HEK293 (cell line): ENCODE measurements around the gene C2orf80.

Experiments
- CTCF ChIA-PET: fragments of 350-600 bp; formaldehyde crosslinking; extraction: SDS; loops from one replicate; lab custom pipeline; 2021; ENCODE audit warnings: antibody characterized with exemption; lab: Yijun Ruan, JAX
- POLR2A ChIA-PET: fragments of 300-600 bp; formaldehyde crosslinking; extraction: SDS; loops from one replicate; lab custom pipeline; 2020; ENCODE audit warnings: antibody characterized with exemption, inconsistent platforms; lab: Yijun Ruan, JAX
- H3K27ac ChIP-seq: fragments of 200-500 bp; sonication (Bioruptor generic); 2 replicates; pipeline ENCODE4 v1.5.1; 2014; ENCODE audit warnings: low read depth, low read length, control low read depth, inconsistent platforms; ENCODE audit errors: extremely low read depth
- H3K36me3 ChIP-seq, 2 experiments: fragments of 200-500 bp in 1 of 2; sonication (Bioruptor generic) in 1 of 2; 1 replicate in 1 of 2; 2 replicates in 1 of 2; pipeline ENCODE4 v1.5.1; 2014 to 2017; ENCODE audit warnings: inconsistent platforms in 2 of 2, low read length in 2 of 2; ENCODE audit not compliant: control insufficient read depth in 2 of 2, insufficient read depth in 1 of 2
- H3K4me1 ChIP-seq: fragments of 200-500 bp; sonication (Bioruptor generic); 2 replicates; pipeline ENCODE4 v1.5.1; 2014; ENCODE audit warnings: mild to moderate bottlenecking, low read length, inconsistent platforms; ENCODE audit not compliant: control insufficient read depth, insufficient read depth
- H3K4me3 ChIP-seq: 2 replicates; pipeline ENCODE4 v1.5.1; 2011; ENCODE audit warnings: low read depth, mild to moderate bottlenecking, control low read depth, low read length, moderate library complexity
- H3K9me3 ChIP-seq: fragments of 200-500 bp; sonication (Bioruptor generic); 2 replicates; pipeline ENCODE4 v1.5.1; 2014; ENCODE audit warnings: low read depth, low read length, inconsistent platforms; ENCODE audit not compliant: control insufficient read depth, insufficient read depth
- KLF9 ChIP-seq: fragments of 450-650 bp; formaldehyde crosslinking; IDR thresholded peaks from 2 replicates; pipeline ENCODE4 v1.5.1; 2016; ENCODE audit warnings: missing biosample characterization, missing genetic modification characterization, low read depth
- ZFP37 ChIP-seq: fragments of 450-650 bp; formaldehyde crosslinking; IDR thresholded peaks from 2 replicates; pipeline ENCODE4 v1.5.1; 2016; ENCODE audit warnings: missing biosample characterization, missing genetic modification characterization
- ZNF112 ChIP-seq: fragments of 450-650 bp; formaldehyde crosslinking; IDR thresholded peaks from 2 replicates; pipeline ENCODE4 v1.5.0; 2017; ENCODE audit warnings: missing biosample characterization, missing genetic modification characterization
- ZNF169 ChIP-seq: fragments of 450-650 bp; formaldehyde crosslinking; IDR thresholded peaks from 2 replicates; pipeline ENCODE4 v1.5.1; 2016; ENCODE audit warnings: missing biosample characterization, missing genetic modification characterization
- ZNF175 ChIP-seq: fragments of 450-650 bp; formaldehyde crosslinking; IDR thresholded peaks from 2 replicates; pipeline ENCODE4 v1.5.1; 2016; ENCODE audit warnings: missing biosample characterization, missing genetic modification characterization
- ZNF2 ChIP-seq: fragments of 450-650 bp; formaldehyde crosslinking; IDR thresholded peaks from 2 replicates; pipeline ENCODE4 v1.5.1; 2016; ENCODE audit warnings: missing biosample characterization, missing genetic modification characterization
- ZNF202 ChIP-seq: fragments of 450-650 bp; formaldehyde crosslinking; IDR thresholded peaks from 2 replicates; pipeline ENCODE4 v1.5.1; 2016; ENCODE audit warnings: missing biosample characterization, missing genetic modification characterization, borderline replicate concordance
- ZNF214 ChIP-seq: fragments of 450-650 bp; formaldehyde crosslinking; IDR thresholded peaks from 2 replicates; pipeline ENCODE4 v1.5.1; 2017; ENCODE audit warnings: missing biosample characterization, mild to moderate bottlenecking, missing genetic modification characterization, borderline replicate concordance
- ZNF274 ChIP-seq, 2 experiments: fragments of 200-500 bp in 1 of 2; fragments of 450-650 bp in 1 of 2; sonication (Bioruptor generic) in 1 of 2; formaldehyde crosslinking in 1 of 2; IDR thresholded peaks; 2 replicates each; pipeline versions ENCODE4 v1.5.1 to v1.6.1; 2014 to 2016; ENCODE audit warnings: borderline replicate concordance in 1 of 2, inconsistent platforms in 1 of 2, low read length in 1 of 2, missing biosample characterization in 1 of 2, missing genetic modification characterization in 1 of 2
- ZNF335 ChIP-seq: fragments of 450-650 bp; formaldehyde crosslinking; conservative IDR thresholded peaks from 2 replicates; pipeline ENCODE4 v1.5.1; 2016; ENCODE audit warnings: missing biosample characterization, missing genetic modification characterization
- ZNF350 ChIP-seq: fragments of 450-650 bp; formaldehyde crosslinking; IDR thresholded peaks from 2 replicates; pipeline ENCODE4 v1.5.0; 2017; ENCODE audit warnings: missing biosample characterization, mild to moderate bottlenecking, missing genetic modification characterization
- ZNF426 ChIP-seq: fragments of 450-650 bp; formaldehyde crosslinking; IDR thresholded peaks from 2 replicates; pipeline ENCODE4 v1.5.1; 2017; ENCODE audit warnings: missing biosample characterization, missing genetic modification characterization, mild to moderate bottlenecking, inconsistent platforms, moderate library complexity
- ZNF433 ChIP-seq: fragments of 450-650 bp; formaldehyde crosslinking; IDR thresholded peaks from 2 replicates; pipeline ENCODE4 v1.5.1; 2016; ENCODE audit warnings: missing biosample characterization, missing genetic modification characterization, low read depth
- ZNF473 ChIP-seq: fragments of 450-650 bp; formaldehyde crosslinking; IDR thresholded peaks from 2 replicates; pipeline ENCODE4 v1.5.1; 2017; ENCODE audit warnings: missing biosample characterization, missing genetic modification characterization
- ZNF514 ChIP-seq: fragments of 450-650 bp; formaldehyde crosslinking; IDR thresholded peaks from 2 replicates; pipeline ENCODE4 v1.5.1; 2016; ENCODE audit warnings: missing biosample characterization, missing genetic modification characterization
- ZNF555 ChIP-seq: fragments of 450-650 bp; formaldehyde crosslinking; conservative IDR thresholded peaks from 2 replicates; pipeline ENCODE4 v1.5.1; 2017; ENCODE audit warnings: missing biosample characterization, mild to moderate bottlenecking, missing genetic modification characterization, inconsistent platforms
- ZNF585B ChIP-seq: fragments of 450-650 bp; formaldehyde crosslinking; IDR thresholded peaks from 2 replicates; pipeline ENCODE4 v1.5.1; 2016; ENCODE audit warnings: missing biosample characterization, missing genetic modification characterization
- ZNF596 ChIP-seq: fragments of 450-650 bp; IDR thresholded peaks from 2 replicates; pipeline ENCODE4 v1.5.0; 2018; ENCODE audit warnings: missing biosample characterization, mild to moderate bottlenecking, missing genetic modification characterization, moderate library complexity
- ZNF610 ChIP-seq: fragments of 450-650 bp; formaldehyde crosslinking; IDR thresholded peaks from 2 replicates; pipeline ENCODE4 v1.5.1; 2016; ENCODE audit warnings: missing biosample characterization, missing genetic modification characterization, borderline replicate concordance
- ZNF701 ChIP-seq: fragments of 450-650 bp; formaldehyde crosslinking; IDR thresholded peaks from 2 replicates; pipeline ENCODE4 v1.5.1; 2016; ENCODE audit warnings: missing biosample characterization, missing genetic modification characterization
- ZNF792 ChIP-seq: fragments of 450-650 bp; formaldehyde crosslinking; IDR thresholded peaks from 2 replicates; pipeline ENCODE4 v1.5.1; 2016; ENCODE audit warnings: missing biosample characterization, missing genetic modification characterization
- ZSCAN23 ChIP-seq: fragments of 450-650 bp; formaldehyde crosslinking; IDR thresholded peaks from 2 replicates; pipeline ENCODE4 v1.5.1; 2016; ENCODE audit warnings: missing biosample characterization, missing genetic modification characterization
- TF ChIP-seq, protein P1 (sequence below): fragments of 450-650 bp; formaldehyde crosslinking; IDR thresholded peaks from 2 replicates; pipeline ENCODE4 v1.5.1; 2016; ENCODE audit warnings: missing biosample characterization, missing genetic modification characterization
- TF ChIP-seq, protein P2 (sequence below): fragments of 450-650 bp; formaldehyde crosslinking; IDR thresholded peaks from 2 replicates; pipeline ENCODE4 v1.5.1; 2016; ENCODE audit warnings: missing biosample characterization, missing genetic modification characterization
- TF ChIP-seq, protein P3 (sequence below): fragments of 450-650 bp; formaldehyde crosslinking; IDR thresholded peaks from 2 replicates; pipeline ENCODE4 v1.5.1; 2016; ENCODE audit warnings: missing biosample characterization, missing genetic modification characterization, borderline replicate concordance
- TF ChIP-seq, protein P4 (sequence below): fragments of 450-650 bp; formaldehyde crosslinking; IDR thresholded peaks from 2 replicates; pipeline ENCODE4 v1.5.1; 2016; ENCODE audit warnings: missing biosample characterization, missing genetic modification characterization
- TF ChIP-seq, protein P5 (sequence below): fragments of 450-650 bp; formaldehyde crosslinking; IDR thresholded peaks from 2 replicates; pipeline ENCODE4 v1.5.1; 2016; ENCODE audit warnings: missing biosample characterization, missing genetic modification characterization

C2orf80 gene

DNA sequence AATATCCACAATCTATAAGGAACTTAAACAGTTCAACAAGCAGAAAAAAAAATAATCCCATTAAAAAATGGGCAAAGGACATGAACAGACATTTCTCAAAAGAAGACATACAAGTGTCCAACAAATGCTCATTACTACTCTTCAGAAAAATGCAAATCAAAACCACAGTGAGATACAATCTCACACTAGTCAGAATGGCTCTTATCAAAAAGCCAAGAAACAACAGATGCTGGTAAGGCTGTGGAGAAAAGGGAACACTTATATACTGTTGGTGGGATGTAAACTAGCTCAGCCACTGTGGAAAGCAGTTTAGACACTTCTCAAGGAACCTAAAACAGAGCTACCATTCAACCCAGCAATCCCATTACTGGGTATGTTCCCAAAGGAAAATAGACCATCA lies 36.7 kb downstream of the C2orf80 start:
- no peak overlapping the region for H3K27ac ChIP-seq
- ChIA-PET CTCF (no interaction called here), POLR2A (no interaction called here)
- H3K36me3 ChIP-seq, result no peaks in the 10 kb centered on the region
- TF ChIP-seq ZNF274 (IDR thresholded peaks at IDR 0.05; ENCODE audit: low read length) (no peak), ZNF274 (tag by site-specific recombination; IDR thresholded peaks at IDR 0.05; ENCODE audit: borderline replicate concordance) (no peak), ZNF433 (no peak), ZNF596 (tag by site-specific recombination) (no peak), ZFP37 (no peak), ZNF112 (tag by site-specific recombination) (no peak), ZNF169 (tag by site-specific recombination) (no peak), ZNF2 (tag by site-specific recombination) (no peak), ZNF202 (no peak)
- TF ChIP-seq, protein P1, sequence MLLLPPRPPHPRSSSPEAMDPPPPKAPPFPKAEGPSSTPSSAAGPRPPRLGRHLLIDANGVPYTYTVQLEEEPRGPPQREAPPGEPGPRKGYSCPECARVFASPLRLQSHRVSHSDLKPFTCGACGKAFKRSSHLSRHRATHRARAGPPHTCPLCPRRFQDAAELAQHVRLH (tag by site-specific recombination), result no peak
- TF ChIP-seq, protein P2, sequence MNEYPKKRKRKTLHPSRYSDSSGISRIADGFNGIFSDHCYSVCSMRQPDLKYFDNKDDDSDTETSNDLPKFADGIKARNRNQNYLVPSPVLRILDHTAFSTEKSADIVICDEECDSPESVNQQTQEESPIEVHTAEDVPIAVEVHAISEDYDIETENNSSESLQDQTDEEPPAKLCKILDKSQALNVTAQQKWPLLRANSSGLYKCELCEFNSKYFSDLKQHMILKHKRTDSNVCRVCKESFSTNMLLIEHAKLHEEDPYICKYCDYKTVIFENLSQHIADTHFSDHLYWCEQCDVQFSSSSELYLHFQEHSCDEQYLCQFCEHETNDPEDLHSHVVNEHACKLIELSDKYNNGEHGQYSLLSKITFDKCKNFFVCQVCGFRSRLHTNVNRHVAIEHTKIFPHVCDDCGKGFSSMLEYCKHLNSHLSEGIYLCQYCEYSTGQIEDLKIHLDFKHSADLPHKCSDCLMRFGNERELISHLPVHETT, result no peak
- TF ChIP-seq, protein P3, sequence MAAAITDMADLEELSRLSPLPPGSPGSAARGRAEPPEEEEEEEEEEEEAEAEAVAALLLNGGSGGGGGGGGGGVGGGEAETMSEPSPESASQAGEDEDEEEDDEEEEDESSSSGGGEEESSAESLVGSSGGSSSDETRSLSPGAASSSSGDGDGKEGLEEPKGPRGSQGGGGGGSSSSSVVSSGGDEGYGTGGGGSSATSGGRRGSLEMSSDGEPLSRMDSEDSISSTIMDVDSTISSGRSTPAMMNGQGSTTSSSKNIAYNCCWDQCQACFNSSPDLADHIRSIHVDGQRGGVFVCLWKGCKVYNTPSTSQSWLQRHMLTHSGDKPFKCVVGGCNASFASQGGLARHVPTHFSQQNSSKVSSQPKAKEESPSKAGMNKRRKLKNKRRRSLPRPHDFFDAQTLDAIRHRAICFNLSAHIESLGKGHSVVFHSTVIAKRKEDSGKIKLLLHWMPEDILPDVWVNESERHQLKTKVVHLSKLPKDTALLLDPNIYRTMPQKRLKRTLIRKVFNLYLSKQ, result no peak
- H3K4me1 ChIP-seq, result no peaks in the 10 kb centered on the region
- H3K9me3 ChIP-seq, result no peaks in the 10 kb centered on the region
- no peak overlapping the region for H3K4me3 ChIP-seq

DNA sequence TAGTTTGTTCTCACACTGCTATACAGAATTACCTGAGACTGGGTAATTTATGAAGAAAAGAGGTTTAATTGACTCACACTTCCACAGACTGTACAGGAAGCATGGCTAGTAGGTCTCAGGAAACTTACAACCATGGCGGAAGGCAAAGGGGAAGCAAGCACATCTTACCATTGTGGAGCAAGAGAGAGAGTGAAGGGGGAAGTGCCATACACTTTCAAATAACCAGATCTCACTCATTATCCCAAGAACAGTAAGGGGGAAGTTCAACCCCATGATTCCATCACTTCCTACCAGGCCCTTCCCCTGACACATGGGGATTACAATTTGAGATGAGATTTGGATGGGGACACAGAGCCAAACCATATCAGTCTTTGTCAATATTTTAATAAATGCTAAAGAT lies 38.9 kb downstream of the C2orf80 start:
- no peaks in the 10 kb centered on the region for H3K4me1 ChIP-seq

More for the DNA sequence above, 38.9 kb downstream of the C2orf80 start:
- H3K4me3 ChIP-seq, result no peak overlapping the region
- H3K9me3 ChIP-seq, result no peaks in the 10 kb centered on the region
- POLR2A ChIA-PET, result no interaction called here
- H3K27ac ChIP-seq, result no peak overlapping the region
- no peaks in the 10 kb centered on the region for H3K36me3 ChIP-seq
- CTCF ChIA-PET, result no interaction called here
- TF ChIP-seq, protein P4, sequence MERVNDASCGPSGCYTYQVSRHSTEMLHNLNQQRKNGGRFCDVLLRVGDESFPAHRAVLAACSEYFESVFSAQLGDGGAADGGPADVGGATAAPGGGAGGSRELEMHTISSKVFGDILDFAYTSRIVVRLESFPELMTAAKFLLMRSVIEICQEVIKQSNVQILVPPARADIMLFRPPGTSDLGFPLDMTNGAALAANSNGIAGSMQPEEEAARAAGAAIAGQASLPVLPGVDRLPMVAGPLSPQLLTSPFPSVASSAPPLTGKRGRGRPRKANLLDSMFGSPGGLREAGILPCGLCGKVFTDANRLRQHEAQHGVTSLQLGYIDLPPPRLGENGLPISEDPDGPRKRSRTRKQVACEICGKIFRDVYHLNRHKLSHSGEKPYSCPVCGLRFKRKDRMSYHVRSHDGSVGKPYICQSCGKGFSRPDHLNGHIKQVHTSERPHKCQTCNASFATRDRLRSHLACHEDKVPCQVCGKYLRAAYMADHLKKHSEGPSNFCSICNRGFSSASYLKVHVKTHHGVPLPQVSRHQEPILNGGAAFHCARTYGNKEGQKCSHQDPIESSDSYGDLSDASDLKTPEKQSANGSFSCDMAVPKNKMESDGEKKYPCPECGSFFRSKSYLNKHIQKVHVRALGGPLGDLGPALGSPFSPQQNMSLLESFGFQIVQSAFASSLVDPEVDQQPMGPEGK (tag by site-specific recombination), result no peak
- TF ChIP-seq ZNF555 (tag by site-specific recombination) (no peak), ZNF214 (tag by site-specific recombination) (no peak), ZNF610 (tag by site-specific recombination) (no peak), ZNF792 (tag by site-specific recombination) (no peak), ZNF426 (no peak), ZNF335 (no peak), ZNF350 (tag by site-specific recombination) (no peak), KLF9 (tag by site-specific recombination) (no peak), ZNF473 (no peak), ZNF596 (tag by site-specific recombination) (no peak), ZNF175 (no peak), ZNF514 (tag by site-specific recombination) (no peak), ZSCAN23 (tag by site-specific recombination) (no peak), ZNF701 (tag by site-specific recombination) (no peak), ZNF585B (tag by site-specific recombination) (no peak)
- TF ChIP-seq, protein P5, sequence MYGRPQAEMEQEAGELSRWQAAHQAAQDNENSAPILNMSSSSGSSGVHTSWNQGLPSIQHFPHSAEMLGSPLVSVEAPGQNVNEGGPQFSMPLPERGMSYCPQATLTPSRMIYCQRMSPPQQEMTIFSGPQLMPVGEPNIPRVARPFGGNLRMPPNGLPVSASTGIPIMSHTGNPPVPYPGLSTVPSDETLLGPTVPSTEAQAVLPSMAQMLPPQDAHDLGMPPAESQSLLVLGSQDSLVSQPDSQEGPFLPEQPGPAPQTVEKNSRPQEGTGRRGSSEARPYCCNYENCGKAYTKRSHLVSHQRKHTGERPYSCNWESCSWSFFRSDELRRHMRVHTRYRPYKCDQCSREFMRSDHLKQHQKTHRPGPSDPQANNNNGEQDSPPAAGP, result no peak
